GM12878 (cell line): Measurements from ENCODE around the gene SNX8. TPM values are rescaled to one million over a fixed set of nuclear protein-coding genes. Genes with fewer than 3 reads are reported as not detected.

Experiments
- ATAC-seq: fragments of 200-7000 bp; cut with Tn5 transposase; 3 replicates; pipeline ENCODE4 v1.9.1; 2020; ENCODE audit warnings: mild to moderate bottlenecking, moderate library complexity
- BruUV-seq: library from RNA; stranded (reverse); fragments of 400-500 nt; replicated peaks from 2 replicates; lab custom pipeline; 2021; lab: Mats Ljungman, UMichigan
- CTCF ChIA-PET: fragments of 300-600 bp; sonication (Branson Sonifier 250); formaldehyde crosslinking; extraction: SDS; loops from one replicate; lab custom pipeline; 2021; ENCODE audit warnings: inconsistent platforms; lab: Yijun Ruan, JAX
- POLR2A ChIA-PET: fragments of 350-600 bp; formaldehyde crosslinking; extraction: SDS; loops from one replicate; lab custom pipeline; 2021; ENCODE audit warnings: inconsistent platforms; lab: Charles Lee
- RAD21 ChIA-PET: fragments of 300-600 bp; sonication (Branson Sonifier 250); formaldehyde crosslinking; loops from one replicate; lab custom pipeline; 2023; ENCODE audit warnings: antibody characterized with exemption; ENCODE audit not compliant: unreplicated experiment; lab: Charles Lee
- SMC1A ChIA-PET: fragments of 300-600 bp; sonication (Branson Sonifier 250); formaldehyde crosslinking; loops from one replicate; lab custom pipeline; 2023; ENCODE audit not compliant: unreplicated experiment, uncharacterized antibody; lab: Charles Lee
- DNase-seq: peaks from one replicate; pipeline ENCODE4 v3.0.0-alpha.2; 2011; ENCODE audit warnings: low read depth, low spot score
- FAIRE-seq: peaks from 3 replicates; lab custom pipeline; 2011; peaks lifted over from hg19 to GRCh38; lab: Jason Lieb, UNC
- H2AFZ ChIP-seq: 2 replicates; pipeline ENCODE4 v1.6.0; 2011; ENCODE audit warnings: low read depth, low read length, control low read depth; ENCODE audit not compliant: control insufficient read depth
- H3K27ac ChIP-seq: 2 replicates; pipeline ENCODE4 v1.5.1; 2011; ENCODE audit warnings: control low read depth; ENCODE audit not compliant: control insufficient read depth, insufficient read depth
- H3K27me3 ChIP-seq, 2 experiments: replicated peaks in 1 of 2; 2 replicates each; pipeline versions ENCODE4 v1.6.0 to v1.6.1; 2011; ENCODE audit warnings: low read length in 1 of 2; ENCODE audit not compliant: control insufficient read depth in 2 of 2, insufficient read depth in 2 of 2
- H3K36me3 ChIP-seq, 2 experiments: 2 replicates each; pipeline ENCODE4 v1.5.1; 2011; ENCODE audit warnings: low read length in 1 of 2; ENCODE audit not compliant: control insufficient read depth in 2 of 2, insufficient read depth in 2 of 2
- H3K4me1 ChIP-seq: 2 replicates; pipeline ENCODE4 v1.6.1; 2011; ENCODE audit warnings: mild to moderate bottlenecking, low read length, moderate library complexity, mixed read lengths; ENCODE audit not compliant: control insufficient read depth, insufficient read depth
- H3K4me2 ChIP-seq: 2 replicates; pipeline ENCODE4 v1.6.0; 2011; ENCODE audit warnings: control low read depth; ENCODE audit not compliant: control insufficient read depth, insufficient read depth
- H3K4me3 ChIP-seq: fragments of 200-600 bp; sonication (generic); 2 replicates; pipeline ENCODE4 v1.5.1; 2016
- H3K79me2 ChIP-seq: 2 replicates; pipeline ENCODE4 v1.6.0; 2011; ENCODE audit warnings: low read length; ENCODE audit not compliant: control insufficient read depth, insufficient read depth
- H3K9ac ChIP-seq: 2 replicates; pipeline ENCODE4 v1.8.0; 2011; ENCODE audit warnings: low read length, control low read depth, mixed read lengths; ENCODE audit not compliant: control insufficient read depth, insufficient read depth
- H3K9me3 ChIP-seq: replicated peaks from 3 replicates; pipeline ENCODE4 v1.5.1; 2011; ENCODE audit warnings: mild to moderate bottlenecking, low read length; ENCODE audit not compliant: control insufficient read depth, insufficient read depth
- H4K20me1 ChIP-seq: 2 replicates; pipeline ENCODE4 v1.6.0; 2011; ENCODE audit not compliant: control insufficient read depth, insufficient read depth
- ZNF384 ChIP-seq: IDR thresholded peaks from 2 replicates; pipeline ENCODE4 v1.6.1; 2012; ENCODE audit warnings: low read depth, mild to moderate bottlenecking, low read length, improper control_type of control experiment, borderline replicate concordance
- ZNF622 ChIP-seq: fragments of 450-650 bp; IDR thresholded peaks from 2 replicates; pipeline ENCODE4 v1.6.1; 2017; ENCODE audit warnings: mild to moderate bottlenecking, inconsistent platforms
- WGBS: methylation state at CpG from one replicate; pipeline ENCODE4 v1.1.6; 2016; ENCODE audit warnings: low lambda C conversion rate; ENCODE audit not compliant: insufficient replicate concordance, insufficient coverage; ENCODE audit errors: missing lambda C conversion rate; 5-methylcytosine and 5-hydroxymethylcytosine counted together
- in situ Hi-C: fragments of 300-500 bp; cut with MboI; formaldehyde crosslinking; loops from 9 replicates; pipeline ENCODE4 v1.14.3; 2018; ENCODE audit warnings: mixed read lengths
- intact Hi-C: fragments of 100-400 bp; cut with micrococcal nuclease; formaldehyde crosslinking; loops from one replicate; pipeline ENCODE4 v1.14.2; 2022; ENCODE audit not compliant: unreplicated experiment
- polyA plus RNA-seq, 11 experiments: library from polyadenylated mRNA; depleted of rRNA in 4 of 11; unstranded in 6 of 11; stranded (reverse) in 5 of 11; fragments of >200 nt; fragmentation: Nextera tagmentation in 4 of 11; fragmentation: Illumina TruSeq in 1 of 11; extraction: Ambion mirVana in 4 of 11; extraction: Trizol in 1 of 11; gene quantifications; 1 replicate in 1 of 11; 2 replicates in 10 of 11; pipeline versions ENCODE4 v1.2.1 to v1.2.3, GENCODE V29; 2011 to 2016; ENCODE audit warnings: inconsistent platforms in 2 of 11, missing spikeins in 2 of 11, low read depth in 1 of 11
- total RNA-seq, 4 experiments: library from RNA; depleted of rRNA in 3 of 4; stranded (reverse); fragments of >200 nt in 3 of 4; fragmentation: Illumina TruSeq in 1 of 4; extraction: Trizol in 1 of 4; gene quantifications; 2 replicates each; pipeline versions ENCODE4 v1.2.1 to v1.2.3, GENCODE V29; 2013 to 2021
- TF ChIP-seq, protein P1 (sequence below): IDR thresholded peaks from 2 replicates; pipeline ENCODE4 v1.6.1; 2011; ENCODE audit warnings: low read depth, mild to moderate bottlenecking, low read length, moderate library complexity, borderline replicate concordance; ENCODE audit errors: extremely low read depth

The SNX8 gene
- total and polyA plus RNA-seq, 10 of the 15 experiments (the other 5 are each of a cell fraction or from before 2014, with no cell fraction given) = 6.4 to 210 (median 97.6) TPM

DNA sequence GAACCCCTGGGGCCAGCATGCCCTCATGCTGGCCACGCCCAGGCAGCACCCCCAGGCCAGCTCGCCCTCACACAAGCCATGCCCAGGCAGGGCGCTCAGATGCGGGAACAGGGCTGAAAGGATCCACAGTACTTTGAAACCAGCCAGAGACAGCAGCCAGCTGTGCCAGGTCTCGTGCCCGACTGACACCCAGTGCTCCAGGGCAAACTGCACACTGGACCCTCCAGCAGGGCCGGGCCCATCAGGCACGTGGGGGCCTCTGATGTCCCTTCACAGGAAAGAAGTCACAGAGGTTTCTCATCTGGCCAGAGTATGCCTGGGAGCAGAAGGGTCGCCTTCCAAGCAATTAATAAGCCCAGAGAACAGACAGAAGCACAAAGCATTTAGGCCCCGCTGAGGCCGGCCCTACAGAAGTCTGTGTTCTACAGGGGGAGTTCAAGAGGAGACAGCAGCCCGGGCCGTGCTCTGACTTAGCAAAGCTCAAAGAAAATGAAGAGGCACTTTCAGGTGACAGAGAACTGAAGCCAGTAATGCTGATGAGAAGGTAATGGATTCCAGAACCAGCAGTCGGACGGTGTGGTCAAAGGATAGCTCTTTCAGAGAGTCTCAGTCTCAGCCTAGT is 102.9 kb downstream of the SNX8 start:
- Histone ChIP-seq H2AFZ (no peak overlapping the region), H3K27ac (no peak overlapping the region), H3K79me2 (peaks cover 3% of the 10 kb centered on the region), H3K9ac (no peak overlapping the region), H3K36me3 (peaks cover 19 to 46% of the 10 kb centered on the region in 2 experiments), H3K4me3 (no peak overlapping the region), H4K20me1 (no peaks in the 10 kb centered on the region), H3K4me2 (no peak overlapping the region), H3K9me3 (no peaks in the 10 kb centered on the region), H3K4me1 (peaks cover 11% of the 10 kb centered on the region), H3K27me3 (no peaks in the 10 kb centered on the region)
- ChIA-PET SMC1A (no interaction called here), POLR2A (no interaction called here), CTCF (interaction anchor here (0.7 to 5.3 kb wide), 5 partner anchors 111 to 705 kb away, joined by 3 to 45 read pairs (median 3); no protein-coding TSS in a partner anchor), RAD21 (interaction anchor here (0.9 to 1.5 kb wide), 3 partner anchors 45 to 137 kb away, joined by 3 to 4 read pairs (median 3); no protein-coding TSS in a partner anchor)
- intact Hi-C loops (no loop called here), in situ Hi-C loops (loop anchor here (5.0 to 10.0 kb wide), 2 partner anchors 547 to 639 kb away; partner anchors contain the start of gene PSMG3)
- BruUV-seq = no TSS peak
- no peak for FAIRE-seq
- DNase-seq = no peak
- 89% methylated on average over 15 of the region's 15 CpGs for WGBS
- no peak for ATAC-seq
- TF ChIP-seq ZNF384 (no peak), ZNF622 (no peak)
- TF ChIP-seq, protein P1, sequence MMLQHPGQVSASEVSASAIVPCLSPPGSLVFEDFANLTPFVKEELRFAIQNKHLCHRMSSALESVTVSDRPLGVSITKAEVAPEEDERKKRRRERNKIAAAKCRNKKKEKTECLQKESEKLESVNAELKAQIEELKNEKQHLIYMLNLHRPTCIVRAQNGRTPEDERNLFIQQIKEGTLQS = no peak
